HepG2 (cell line): Measurements from ENCODE around the gene VSIG10L. TPM values are rescaled to one million over a fixed set of nuclear protein-coding genes. Genes with fewer than 3 reads are reported as not detected.
A peak's percentile ranks its signal among the peaks of the same experiment; 100 is the strongest.

Source experiments
- ATF7-NPFF ChIP-seq: sonication (generic); formaldehyde crosslinking; IDR thresholded peaks from 2 replicates; pipeline ENCODE4 v1.8.1; 2023; ENCODE audit warnings: mild to moderate bottlenecking, low read depth, missing genetic modification reagents, moderate library complexity
- ATM ChIP-seq: fragments of 450-650 bp; IDR thresholded peaks from 2 replicates; pipeline ENCODE4 v1.7.1; 2017; ENCODE audit warnings: mild to moderate bottlenecking, borderline replicate concordance
- ELF4 ChIP-seq: sonication (generic); formaldehyde crosslinking; IDR thresholded peaks from 2 replicates; pipeline ENCODE4 v1.5.0; 2020; ENCODE audit warnings: missing genetic modification reagents, mild to moderate bottlenecking, moderate library complexity, borderline replicate concordance
- KDM1A ChIP-seq: IDR thresholded peaks from 2 replicates; pipeline ENCODE4 v1.6.1; 2016; ENCODE audit warnings: missing compliant biosample characterization
- SP140L ChIP-seq: sonication (generic); formaldehyde crosslinking; IDR thresholded peaks from 2 replicates; pipeline ENCODE4 v1.4.0; 2020; ENCODE audit warnings: missing genetic modification reagents, borderline replicate concordance
- ZFP36L1 ChIP-seq: sonication (generic); formaldehyde crosslinking; IDR thresholded peaks from 2 replicates; pipeline ENCODE4 v1.8.0; 2022; ENCODE audit warnings: mild to moderate bottlenecking, missing genetic modification reagents, moderate library complexity
- ZNF10 ChIP-seq: sonication (generic); formaldehyde crosslinking; IDR thresholded peaks from 2 replicates; pipeline ENCODE4 v1.4.0; 2020; ENCODE audit warnings: mild to moderate bottlenecking, low read depth, missing genetic modification reagents, borderline replicate concordance
- ZNF121 ChIP-seq: sonication (generic); formaldehyde crosslinking; IDR thresholded peaks from 2 replicates; pipeline ENCODE4 v1.5.0; 2020; ENCODE audit warnings: mild to moderate bottlenecking, missing genetic modification reagents
- ZNF503 ChIP-seq: sonication (generic); formaldehyde crosslinking; IDR thresholded peaks from 2 replicates; pipeline ENCODE4 v1.4.0; 2020; ENCODE audit warnings: missing genetic modification reagents
- ZNF557 ChIP-seq: sonication (generic); formaldehyde crosslinking; IDR thresholded peaks from 2 replicates; pipeline ENCODE4 v1.4.0; 2020; ENCODE audit warnings: missing genetic modification reagents
- ZNF646 ChIP-seq: sonication (generic); formaldehyde crosslinking; IDR thresholded peaks from 2 replicates; pipeline ENCODE4 v1.9.0; 2021; ENCODE audit warnings: mild to moderate bottlenecking, missing genetic modification reagents
- polyA plus RNA-seq, 8 experiments: library from polyadenylated mRNA; depleted of rRNA in 3 of 8; stranded (reverse) in 7 of 8; unstranded in 1 of 8; fragments of >200 nt; fragmentation: Illumina TruSeq in 4 of 8; extraction: Trizol in 4 of 8; gene quantifications; 2 replicates each; pipeline versions ENCODE4 v1.2.1 to v1.2.3, GENCODE V29; 2011 to 2016; ENCODE audit warnings: low read depth in 4 of 8, missing spikeins in 1 of 8, mixed read lengths in 1 of 8; ENCODE audit not compliant: insufficient read depth in 1 of 8
- total RNA-seq, 5 experiments: library from RNA; depleted of rRNA; stranded (reverse); fragments of >200 nt; fragmentation: Illumina TruSeq; extraction: Trizol; gene quantifications; 2 replicates each; pipeline ENCODE4 v1.2.3, GENCODE V29; 2016; ENCODE audit warnings: low read depth in 1 of 5
- TF ChIP-seq, protein P1 (sequence below): sonication (generic); formaldehyde crosslinking; IDR thresholded peaks from 2 replicates; pipeline ENCODE4 v1.4.0; 2020; ENCODE audit warnings: missing genetic modification reagents
- TF ChIP-seq, protein P2 (sequence below): sonication (generic); formaldehyde crosslinking; IDR thresholded peaks from 2 replicates; pipeline ENCODE4 v1.4.0; 2020; ENCODE audit warnings: missing genetic modification reagents
- TF ChIP-seq, protein P3 (sequence below): sonication (generic); formaldehyde crosslinking; IDR thresholded peaks from 2 replicates; pipeline ENCODE4 v1.9.0; 2021; ENCODE audit warnings: missing genetic modification reagents, mild to moderate bottlenecking, borderline replicate concordance
- TF ChIP-seq, protein P4 (sequence below): sonication (generic); formaldehyde crosslinking; IDR thresholded peaks from 2 replicates; pipeline ENCODE4 v1.5.1; 2020; ENCODE audit warnings: mild to moderate bottlenecking, missing genetic modification reagents

VSIG10L gene
- total and polyA plus RNA-seq, 2 of the 13 experiments (the other 11 are each of a cell fraction or from before 2014, with no cell fraction given), result 2.7 to 8.5 TPM

DNA sequence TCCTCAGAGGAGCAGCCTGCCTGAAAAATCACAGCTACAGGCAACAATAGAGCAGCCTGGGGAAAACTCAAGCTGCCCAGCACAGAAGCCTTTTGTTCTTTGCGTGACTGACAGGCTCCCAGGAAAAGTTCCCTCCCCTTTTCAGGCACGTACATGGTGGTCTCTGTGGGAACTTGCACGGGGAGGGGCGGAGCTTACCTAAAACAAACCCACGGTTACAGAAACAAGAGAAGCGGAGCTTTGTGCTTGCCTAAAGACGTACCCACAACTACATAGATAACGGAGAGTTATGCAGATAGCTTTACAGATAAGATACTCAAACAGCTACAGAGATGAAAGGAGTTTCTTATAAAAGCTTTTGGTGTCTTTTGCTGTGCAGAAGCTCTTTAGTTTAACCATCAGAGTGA lies 12.8 kb upstream of the VSIG10L start (continued):
- TF ChIP-seq, protein P1, sequence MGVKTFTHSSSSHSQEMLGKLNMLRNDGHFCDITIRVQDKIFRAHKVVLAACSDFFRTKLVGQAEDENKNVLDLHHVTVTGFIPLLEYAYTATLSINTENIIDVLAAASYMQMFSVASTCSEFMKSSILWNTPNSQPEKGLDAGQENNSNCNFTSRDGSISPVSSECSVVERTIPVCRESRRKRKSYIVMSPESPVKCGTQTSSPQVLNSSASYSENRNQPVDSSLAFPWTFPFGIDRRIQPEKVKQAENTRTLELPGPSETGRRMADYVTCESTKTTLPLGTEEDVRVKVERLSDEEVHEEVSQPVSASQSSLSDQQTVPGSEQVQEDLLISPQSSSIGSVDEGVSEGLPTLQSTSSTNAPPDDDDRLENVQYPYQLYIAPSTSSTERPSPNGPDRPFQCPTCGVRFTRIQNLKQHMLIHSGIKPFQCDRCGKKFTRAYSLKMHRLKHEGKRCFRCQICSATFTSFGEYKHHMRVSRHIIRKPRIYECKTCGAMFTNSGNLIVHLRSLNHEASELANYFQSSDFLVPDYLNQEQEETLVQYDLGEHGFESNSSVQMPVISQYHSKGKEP (CRISPR knock-in tag), result no peak
- TF ChIP-seq KDM1A (CRISPR knock-in tag) (no peak), ATM (no peak), SP140L (CRISPR knock-in tag) (no peak), ELF4 (CRISPR knock-in tag) (no peak), ZNF503 (CRISPR knock-in tag) (peak; percentile 93), ATF7-NPFF (CRISPR knock-in tag) (no peak), ZNF646 (CRISPR knock-in tag) (no peak), ZNF10 (CRISPR knock-in tag) (no peak), ZNF557 (CRISPR knock-in tag) (no peak), ZNF121 (CRISPR knock-in tag) (no peak), ZFP36L1 (CRISPR knock-in tag) (no peak)
- TF ChIP-seq, protein P2, sequence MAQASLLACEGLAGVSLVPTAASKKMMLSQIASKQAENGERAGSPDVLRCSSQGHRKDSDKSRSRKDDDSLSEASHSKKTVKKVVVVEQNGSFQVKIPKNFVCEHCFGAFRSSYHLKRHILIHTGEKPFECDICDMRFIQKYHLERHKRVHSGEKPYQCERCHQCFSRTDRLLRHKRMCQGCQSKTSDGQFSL (CRISPR knock-in tag), result no peak
- TF ChIP-seq, protein P3, sequence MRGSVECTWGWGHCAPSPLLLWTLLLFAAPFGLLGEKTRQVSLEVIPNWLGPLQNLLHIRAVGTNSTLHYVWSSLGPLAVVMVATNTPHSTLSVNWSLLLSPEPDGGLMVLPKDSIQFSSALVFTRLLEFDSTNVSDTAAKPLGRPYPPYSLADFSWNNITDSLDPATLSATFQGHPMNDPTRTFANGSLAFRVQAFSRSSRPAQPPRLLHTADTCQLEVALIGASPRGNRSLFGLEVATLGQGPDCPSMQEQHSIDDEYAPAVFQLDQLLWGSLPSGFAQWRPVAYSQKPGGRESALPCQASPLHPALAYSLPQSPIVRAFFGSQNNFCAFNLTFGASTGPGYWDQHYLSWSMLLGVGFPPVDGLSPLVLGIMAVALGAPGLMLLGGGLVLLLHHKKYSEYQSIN (CRISPR knock-in tag), result no peak
- TF ChIP-seq, protein P4, sequence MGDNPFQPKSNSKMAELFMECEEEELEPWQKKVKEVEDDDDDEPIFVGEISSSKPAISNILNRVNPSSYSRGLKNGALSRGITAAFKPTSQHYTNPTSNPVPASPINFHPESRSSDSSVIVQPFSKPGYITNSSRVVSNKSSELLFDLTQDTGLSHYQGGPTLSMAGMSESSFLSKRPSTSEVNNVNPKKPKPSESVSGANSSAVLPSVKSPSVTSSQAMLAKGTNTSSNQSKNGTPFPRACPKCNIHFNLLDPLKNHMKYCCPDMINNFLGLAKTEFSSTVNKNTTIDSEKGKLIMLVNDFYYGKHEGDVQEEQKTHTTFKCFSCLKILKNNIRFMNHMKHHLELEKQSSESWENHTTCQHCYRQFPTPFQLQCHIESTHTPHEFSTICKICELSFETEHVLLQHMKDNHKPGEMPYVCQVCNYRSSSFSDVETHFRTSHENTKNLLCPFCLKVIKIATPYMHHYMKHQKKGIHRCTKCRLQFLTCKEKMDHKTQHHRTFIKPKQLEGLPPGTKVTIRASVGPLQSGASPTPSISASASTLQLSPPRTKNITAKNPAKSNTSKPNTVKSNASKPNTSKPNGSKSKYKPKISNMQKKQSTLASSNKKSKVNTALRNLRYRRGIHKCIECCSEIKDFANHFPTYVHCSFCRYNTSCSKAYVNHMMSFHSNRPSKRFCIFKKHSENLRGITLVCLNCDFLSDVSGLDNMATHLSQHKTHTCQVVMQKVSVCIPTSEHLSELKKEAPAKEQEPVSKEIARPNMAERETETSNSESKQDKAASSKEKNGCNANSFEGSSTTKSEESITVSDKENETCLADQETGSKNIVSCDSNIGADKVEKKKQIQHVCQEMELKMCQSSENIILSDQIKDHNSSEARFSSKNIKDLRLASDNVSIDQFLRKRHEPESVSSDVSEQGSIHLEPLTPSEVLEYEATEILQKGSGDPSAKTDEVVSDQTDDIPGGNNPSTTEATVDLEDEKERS, result no peak
